Measurements from ENCODE around the gene EARS2. TPM values are rescaled to one million over a fixed set of nuclear protein-coding genes. Genes with fewer than 3 reads are reported as not detected.
A peak's percentile ranks its signal among the peaks of the same experiment; 100 is the strongest.

EARS2 gene
- total and polyA plus RNA-seq, 4 donors = 17.7 to 25.7 (median 22.3) TPM

GRCh38 chr16:23539984-23540816, 16.9 kb downstream of the EARS2 start:
- no peaks in the 10 kb centered on the region for H3K9me3 ChIP-seq (ENCODE audit: control insufficient read depth in 4 of 4, insufficient read depth in 3 of 4, low read length in 3 of 4)
- 76 to 88% methylated on average over 11 of the region's 11 CpGs for WGBS, 2 donors
- H3K27ac ChIP-seq (ENCODE audit: low read depth in 1 of 2, low read length in 1 of 2) = no peak overlapping the region
- peaks cover 7 to 24% (median 16%) of the 10 kb centered on the region in 4 donors for H3K36me3 ChIP-seq (ENCODE audit: control insufficient read depth in 4 of 4, insufficient read depth in 4 of 4, low read length in 4 of 4)
- TF ChIP-seq CTCF (IDR thresholded peaks at IDR 0.05; ENCODE audit: control extremely low read depth, extremely low read depth) = no peak
- peak; percentile 55 for ATAC-seq (ENCODE audit: insufficient read depth, low FRiP score)
- H3K9ac ChIP-seq (ENCODE audit: insufficient read depth in 1 of 2, low read length in 2 of 2) = no peak overlapping the region
- H3K27me3 ChIP-seq (ENCODE audit: control insufficient read depth in 3 of 3, insufficient read depth in 3 of 3, low read length in 2 of 3) = no peaks in the 10 kb centered on the region
- peak in 1 of 3 donors; percentile 21 for DNase-seq
- H3K4me1 ChIP-seq (ENCODE audit: control insufficient read depth in 5 of 5, insufficient read depth in 5 of 5, low read length in 5 of 5) = no peaks in the 10 kb centered on the region
- H3K4me3 ChIP-seq = no peak overlapping the region

- ATAC-seq (ENCODE audit: insufficient read depth, low FRiP score) (no peak), DNase-seq (no peak)
- Histone ChIP-seq H3K27ac (ENCODE audit: low read depth in 1 of 2, low read length in 1 of 2) (no peak overlapping the region), H3K4me1 (ENCODE audit: control insufficient read depth in 5 of 5, insufficient read depth in 5 of 5, low read length in 5 of 5) (no peaks in the 10 kb centered on the region), H3K4me3 (no peak overlapping the region), H3K27me3 (ENCODE audit: control insufficient read depth in 3 of 3, insufficient read depth in 3 of 3, low read length in 2 of 3) (no peaks in the 10 kb centered on the region), H3K9me3 (ENCODE audit: control insufficient read depth in 4 of 4, insufficient read depth in 3 of 4, low read length in 3 of 4) (peaks cover 0 to 3% (median 0%) of the 10 kb centered on the region in 4 donors), H3K36me3 (ENCODE audit: control insufficient read depth in 4 of 4, insufficient read depth in 4 of 4, low read length in 4 of 4) (peaks cover 11 to 26% (median 18%) of the 10 kb centered on the region in 4 donors), H3K9ac (ENCODE audit: insufficient read depth in 1 of 2, low read length in 2 of 2) (no peak overlapping the region)
- no peak for TF ChIP-seq CTCF (IDR thresholded peaks at IDR 0.05; ENCODE audit: control extremely low read depth, extremely low read depth)
- 96% methylated on average over 1 of the region's 1 CpG for WGBS, 2 donors
These were observed 18.3 kb downstream of the EARS2 start for GRCh38 chr16:23538919-23539278.

- WGBS, 2 donors = 71 to 72% methylated on average over 3 of the region's 3 CpGs
- peaks cover 10 to 30% (median 23%) of the 10 kb centered on the region in 4 donors for H3K36me3 ChIP-seq (ENCODE audit: control insufficient read depth in 4 of 4, insufficient read depth in 4 of 4, low read length in 4 of 4)
These were observed 19.8 kb downstream of the EARS2 start for GRCh38 chr16:23537390-23537789.

More at GRCh38 chr16:23537390-23537789, 19.8 kb downstream of the EARS2 start:
- no peak for TF ChIP-seq CTCF (IDR thresholded peaks at IDR 0.05; ENCODE audit: control extremely low read depth, extremely low read depth)
- no peak overlapping the region for H3K9ac ChIP-seq (ENCODE audit: insufficient read depth in 1 of 2, low read length in 2 of 2)
- ATAC-seq (ENCODE audit: insufficient read depth, low FRiP score) (no peak), DNase-seq (no peak)
- no peak overlapping the region for H3K27ac ChIP-seq (ENCODE audit: low read depth in 1 of 2, low read length in 1 of 2)
- no peaks in the 10 kb centered on the region for H3K27me3 ChIP-seq (ENCODE audit: control insufficient read depth in 3 of 3, insufficient read depth in 3 of 3, low read length in 2 of 3)
- no peaks in the 10 kb centered on the region for H3K4me1 ChIP-seq (ENCODE audit: control insufficient read depth in 5 of 5, insufficient read depth in 5 of 5, low read length in 5 of 5)
- peaks cover 0 to 3% (median 0%) of the 10 kb centered on the region in 4 donors for H3K9me3 ChIP-seq (ENCODE audit: control insufficient read depth in 4 of 4, insufficient read depth in 3 of 4, low read length in 3 of 4)
- H3K4me3 ChIP-seq = no peak overlapping the region

Measured in lung (tissue), 12 donors.